Measurements from ENCODE around the gene ARHGEF11. TPM values are rescaled to one million over a fixed set of nuclear protein-coding genes. Genes with fewer than 3 reads are reported as not detected.

The ARHGEF11 gene
- total RNA-seq, 1 experiment from 2014 or later: 38.1 TPM

DNA sequence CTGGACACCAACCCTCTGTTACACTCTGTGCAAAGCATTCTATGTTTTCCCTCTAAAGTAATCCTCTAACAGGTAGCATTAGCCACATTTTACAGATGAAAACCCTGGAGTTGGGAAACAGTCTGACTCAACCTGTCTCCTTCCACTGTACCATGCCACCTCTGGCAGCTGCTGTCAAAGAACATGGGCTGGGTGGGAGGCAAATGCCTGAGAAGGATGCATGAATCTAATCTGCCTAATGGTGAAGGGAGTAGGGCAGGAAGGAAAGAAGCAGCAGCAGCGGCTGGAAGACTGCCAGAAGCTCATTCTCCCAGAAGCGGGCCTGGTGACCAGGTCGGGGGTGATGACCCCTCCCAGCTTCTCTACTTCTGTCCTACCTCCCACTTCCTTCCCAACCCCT, 103.4 kb downstream of the ARHGEF11 start:
- H3K4me1 Mint-ChIP-seq: no peaks in the 10 kb centered on the region

DNA sequence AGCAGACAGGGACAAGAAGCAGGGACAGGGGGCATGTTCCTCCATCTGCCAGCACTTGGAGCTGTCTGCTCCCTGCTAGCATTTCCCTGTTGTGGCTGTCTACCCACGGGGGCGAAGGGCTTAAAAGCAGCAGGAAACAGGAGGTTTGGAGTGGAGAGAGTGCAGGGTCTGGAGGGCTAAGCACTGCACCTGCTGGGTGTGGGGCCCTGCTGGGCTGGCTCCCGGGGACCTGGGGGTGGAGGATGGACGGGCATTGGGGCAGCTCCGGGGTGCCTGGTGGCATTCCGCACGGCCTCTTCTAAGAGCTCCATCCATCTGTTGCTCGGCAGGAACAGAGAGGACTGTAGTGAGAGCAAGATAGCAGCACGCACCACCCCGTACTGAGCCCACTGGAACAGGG, 103.9 kb downstream of the ARHGEF11 start:
- Mint-ChIP-seq H3K9me3 (no peaks in the 10 kb centered on the region), H3K27ac (no peak overlapping the region), H3K36me3 (peaks cover 62% of the 10 kb centered on the region), H3K4me3 (no peak overlapping the region), H3K27me3 (ENCODE audit: low read depth) (no peaks in the 10 kb centered on the region), H3K4me1 (no peaks in the 10 kb centered on the region)
- DNase-seq (ENCODE audit: low spot score) (no peak), ATAC-seq (no peak)
- ChIA-PET POLR2A (no interaction called here), CTCF (no interaction called here)
- TF ChIP-seq, protein P1, sequence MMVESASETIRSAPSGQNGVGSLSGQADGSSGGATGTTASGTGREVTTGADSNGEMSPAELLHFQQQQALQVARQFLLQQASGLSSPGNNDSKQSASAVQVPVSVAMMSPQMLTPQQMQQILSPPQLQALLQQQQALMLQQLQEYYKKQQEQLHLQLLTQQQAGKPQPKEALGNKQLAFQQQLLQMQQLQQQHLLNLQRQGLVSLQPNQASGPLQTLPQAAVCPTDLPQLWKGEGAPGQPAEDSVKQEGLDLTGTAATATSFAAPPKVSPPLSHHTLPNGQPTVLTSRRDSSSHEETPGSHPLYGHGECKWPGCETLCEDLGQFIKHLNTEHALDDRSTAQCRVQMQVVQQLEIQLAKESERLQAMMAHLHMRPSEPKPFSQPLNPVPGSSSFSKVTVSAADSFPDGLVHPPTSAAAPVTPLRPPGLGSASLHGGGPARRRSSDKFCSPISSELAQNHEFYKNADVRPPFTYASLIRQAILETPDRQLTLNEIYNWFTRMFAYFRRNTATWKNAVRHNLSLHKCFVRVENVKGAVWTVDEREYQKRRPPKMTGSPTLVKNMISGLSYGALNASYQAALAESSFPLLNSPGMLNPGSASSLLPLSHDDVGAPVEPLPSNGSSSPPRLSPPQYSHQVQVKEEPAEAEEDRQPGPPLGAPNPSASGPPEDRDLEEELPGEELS (CRISPR knock-in tag; IDR thresholded peaks at IDR 0.05): no peak
- TF ChIP-seq JUN (CRISPR knock-in tag; IDR thresholded peaks at IDR 0.05) (no peak), ZNF396 (CRISPR knock-in tag; IDR thresholded peaks at IDR 0.05; ENCODE audit: borderline replicate concordance) (no peak), TEAD4 (CRISPR knock-in tag; IDR thresholded peaks at IDR 0.05) (no peak), FOXK1 (CRISPR knock-in tag; IDR thresholded peaks at IDR 0.05) (no peak), NFYB (CRISPR knock-in tag; conservative IDR thresholded peaks at IDR 0.05; ENCODE audit: low read depth) (no peak), SMAD3 (CRISPR knock-in tag; IDR thresholded peaks at IDR 0.05; ENCODE audit: borderline replicate concordance) (no peak), ZNF423 (CRISPR knock-in tag; IDR thresholded peaks at IDR 0.05) (no peak), ZNF416 (CRISPR knock-in tag; IDR thresholded peaks at IDR 0.05) (no peak)
- TF ChIP-seq, protein P2, sequence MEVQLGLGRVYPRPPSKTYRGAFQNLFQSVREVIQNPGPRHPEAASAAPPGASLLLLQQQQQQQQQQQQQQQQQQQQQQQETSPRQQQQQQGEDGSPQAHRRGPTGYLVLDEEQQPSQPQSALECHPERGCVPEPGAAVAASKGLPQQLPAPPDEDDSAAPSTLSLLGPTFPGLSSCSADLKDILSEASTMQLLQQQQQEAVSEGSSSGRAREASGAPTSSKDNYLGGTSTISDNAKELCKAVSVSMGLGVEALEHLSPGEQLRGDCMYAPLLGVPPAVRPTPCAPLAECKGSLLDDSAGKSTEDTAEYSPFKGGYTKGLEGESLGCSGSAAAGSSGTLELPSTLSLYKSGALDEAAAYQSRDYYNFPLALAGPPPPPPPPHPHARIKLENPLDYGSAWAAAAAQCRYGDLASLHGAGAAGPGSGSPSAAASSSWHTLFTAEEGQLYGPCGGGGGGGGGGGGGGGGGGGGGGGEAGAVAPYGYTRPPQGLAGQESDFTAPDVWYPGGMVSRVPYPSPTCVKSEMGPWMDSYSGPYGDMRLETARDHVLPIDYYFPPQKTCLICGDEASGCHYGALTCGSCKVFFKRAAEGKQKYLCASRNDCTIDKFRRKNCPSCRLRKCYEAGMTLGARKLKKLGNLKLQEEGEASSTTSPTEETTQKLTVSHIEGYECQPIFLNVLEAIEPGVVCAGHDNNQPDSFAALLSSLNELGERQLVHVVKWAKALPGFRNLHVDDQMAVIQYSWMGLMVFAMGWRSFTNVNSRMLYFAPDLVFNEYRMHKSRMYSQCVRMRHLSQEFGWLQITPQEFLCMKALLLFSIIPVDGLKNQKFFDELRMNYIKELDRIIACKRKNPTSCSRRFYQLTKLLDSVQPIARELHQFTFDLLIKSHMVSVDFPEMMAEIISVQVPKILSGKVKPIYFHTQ (CRISPR knock-in tag; IDR thresholded peaks at IDR 0.05): no peak
- TF ChIP-seq, protein P3, sequence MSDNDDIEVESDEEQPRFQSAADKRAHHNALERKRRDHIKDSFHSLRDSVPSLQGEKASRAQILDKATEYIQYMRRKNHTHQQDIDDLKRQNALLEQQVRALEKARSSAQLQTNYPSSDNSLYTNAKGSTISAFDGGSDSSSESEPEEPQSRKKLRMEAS (CRISPR knock-in tag; IDR thresholded peaks at IDR 0.05): no peak
- TF ChIP-seq, protein P4, sequence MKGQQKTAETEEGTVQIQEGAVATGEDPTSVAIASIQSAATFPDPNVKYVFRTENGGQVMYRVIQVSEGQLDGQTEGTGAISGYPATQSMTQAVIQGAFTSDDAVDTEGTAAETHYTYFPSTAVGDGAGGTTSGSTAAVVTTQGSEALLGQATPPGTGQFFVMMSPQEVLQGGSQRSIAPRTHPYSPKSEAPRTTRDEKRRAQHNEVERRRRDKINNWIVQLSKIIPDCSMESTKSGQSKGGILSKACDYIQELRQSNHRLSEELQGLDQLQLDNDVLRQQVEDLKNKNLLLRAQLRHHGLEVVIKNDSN (CRISPR knock-in tag; IDR thresholded peaks at IDR 0.05): no peak
- TF ChIP-seq, protein P5, sequence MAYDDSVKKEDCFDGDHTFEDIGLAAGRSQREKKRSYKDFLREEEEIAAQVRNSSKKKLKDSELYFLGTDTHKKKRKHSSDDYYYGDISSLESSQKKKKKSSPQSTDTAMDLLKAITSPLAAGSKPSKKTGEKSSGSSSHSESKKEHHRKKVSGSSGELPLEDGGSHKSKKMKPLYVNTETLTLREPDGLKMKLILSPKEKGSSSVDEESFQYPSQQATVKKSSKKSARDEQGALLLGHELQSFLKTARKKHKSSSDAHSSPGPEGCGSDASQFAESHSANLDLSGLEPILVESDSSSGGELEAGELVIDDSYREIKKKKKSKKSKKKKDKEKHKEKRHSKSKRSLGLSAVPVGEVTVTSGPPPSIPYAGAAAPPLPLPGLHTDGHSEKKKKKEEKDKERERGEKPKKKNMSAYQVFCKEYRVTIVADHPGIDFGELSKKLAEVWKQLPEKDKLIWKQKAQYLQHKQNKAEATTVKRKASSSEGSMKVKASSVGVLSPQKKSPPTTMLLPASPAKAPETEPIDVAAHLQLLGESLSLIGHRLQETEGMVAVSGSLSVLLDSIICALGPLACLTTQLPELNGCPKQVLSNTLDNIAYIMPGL (CRISPR knock-in tag; IDR thresholded peaks at IDR 0.05): no peak
- TF ChIP-seq, protein P6, sequence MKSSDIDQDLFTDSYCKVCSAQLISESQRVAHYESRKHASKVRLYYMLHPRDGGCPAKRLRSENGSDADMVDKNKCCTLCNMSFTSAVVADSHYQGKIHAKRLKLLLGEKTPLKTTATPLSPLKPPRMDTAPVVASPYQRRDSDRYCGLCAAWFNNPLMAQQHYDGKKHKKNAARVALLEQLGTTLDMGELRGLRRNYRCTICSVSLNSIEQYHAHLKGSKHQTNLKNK (CRISPR knock-in tag; IDR thresholded peaks at IDR 0.05): no peak

More for the DNA sequence above, 103.4 kb downstream of the ARHGEF11 start:
- Mint-ChIP-seq H3K4me3 (no peak overlapping the region), H3K9me3 (no peaks in the 10 kb centered on the region), H3K27ac (no peak overlapping the region), H3K36me3 (peaks cover 67% of the 10 kb centered on the region), H3K27me3 (ENCODE audit: low read depth) (no peaks in the 10 kb centered on the region)
- POLR2A ChIA-PET: no interaction called here
- TF ChIP-seq TEAD1 (CRISPR knock-in tag; IDR thresholded peaks at IDR 0.05) (no peak), MXD4 (CRISPR knock-in tag; IDR thresholded peaks at IDR 0.05; ENCODE audit: borderline replicate concordance) (no peak), ZNF423 (CRISPR knock-in tag; IDR thresholded peaks at IDR 0.05) (no peak), ZNF219 (CRISPR knock-in tag; IDR thresholded peaks at IDR 0.05; ENCODE audit: borderline replicate concordance) (no peak)
- TF ChIP-seq, protein P7, sequence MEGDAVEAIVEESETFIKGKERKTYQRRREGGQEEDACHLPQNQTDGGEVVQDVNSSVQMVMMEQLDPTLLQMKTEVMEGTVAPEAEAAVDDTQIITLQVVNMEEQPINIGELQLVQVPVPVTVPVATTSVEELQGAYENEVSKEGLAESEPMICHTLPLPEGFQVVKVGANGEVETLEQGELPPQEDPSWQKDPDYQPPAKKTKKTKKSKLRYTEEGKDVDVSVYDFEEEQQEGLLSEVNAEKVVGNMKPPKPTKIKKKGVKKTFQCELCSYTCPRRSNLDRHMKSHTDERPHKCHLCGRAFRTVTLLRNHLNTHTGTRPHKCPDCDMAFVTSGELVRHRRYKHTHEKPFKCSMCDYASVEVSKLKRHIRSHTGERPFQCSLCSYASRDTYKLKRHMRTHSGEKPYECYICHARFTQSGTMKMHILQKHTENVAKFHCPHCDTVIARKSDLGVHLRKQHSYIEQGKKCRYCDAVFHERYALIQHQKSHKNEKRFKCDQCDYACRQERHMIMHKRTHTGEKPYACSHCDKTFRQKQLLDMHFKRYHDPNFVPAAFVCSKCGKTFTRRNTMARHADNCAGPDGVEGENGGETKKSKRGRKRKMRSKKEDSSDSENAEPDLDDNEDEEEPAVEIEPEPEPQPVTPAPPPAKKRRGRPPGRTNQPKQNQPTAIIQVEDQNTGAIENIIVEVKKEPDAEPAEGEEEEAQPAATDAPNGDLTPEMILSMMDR (IDR thresholded peaks at IDR 0.05): no peak
- TF ChIP-seq, protein P8, sequence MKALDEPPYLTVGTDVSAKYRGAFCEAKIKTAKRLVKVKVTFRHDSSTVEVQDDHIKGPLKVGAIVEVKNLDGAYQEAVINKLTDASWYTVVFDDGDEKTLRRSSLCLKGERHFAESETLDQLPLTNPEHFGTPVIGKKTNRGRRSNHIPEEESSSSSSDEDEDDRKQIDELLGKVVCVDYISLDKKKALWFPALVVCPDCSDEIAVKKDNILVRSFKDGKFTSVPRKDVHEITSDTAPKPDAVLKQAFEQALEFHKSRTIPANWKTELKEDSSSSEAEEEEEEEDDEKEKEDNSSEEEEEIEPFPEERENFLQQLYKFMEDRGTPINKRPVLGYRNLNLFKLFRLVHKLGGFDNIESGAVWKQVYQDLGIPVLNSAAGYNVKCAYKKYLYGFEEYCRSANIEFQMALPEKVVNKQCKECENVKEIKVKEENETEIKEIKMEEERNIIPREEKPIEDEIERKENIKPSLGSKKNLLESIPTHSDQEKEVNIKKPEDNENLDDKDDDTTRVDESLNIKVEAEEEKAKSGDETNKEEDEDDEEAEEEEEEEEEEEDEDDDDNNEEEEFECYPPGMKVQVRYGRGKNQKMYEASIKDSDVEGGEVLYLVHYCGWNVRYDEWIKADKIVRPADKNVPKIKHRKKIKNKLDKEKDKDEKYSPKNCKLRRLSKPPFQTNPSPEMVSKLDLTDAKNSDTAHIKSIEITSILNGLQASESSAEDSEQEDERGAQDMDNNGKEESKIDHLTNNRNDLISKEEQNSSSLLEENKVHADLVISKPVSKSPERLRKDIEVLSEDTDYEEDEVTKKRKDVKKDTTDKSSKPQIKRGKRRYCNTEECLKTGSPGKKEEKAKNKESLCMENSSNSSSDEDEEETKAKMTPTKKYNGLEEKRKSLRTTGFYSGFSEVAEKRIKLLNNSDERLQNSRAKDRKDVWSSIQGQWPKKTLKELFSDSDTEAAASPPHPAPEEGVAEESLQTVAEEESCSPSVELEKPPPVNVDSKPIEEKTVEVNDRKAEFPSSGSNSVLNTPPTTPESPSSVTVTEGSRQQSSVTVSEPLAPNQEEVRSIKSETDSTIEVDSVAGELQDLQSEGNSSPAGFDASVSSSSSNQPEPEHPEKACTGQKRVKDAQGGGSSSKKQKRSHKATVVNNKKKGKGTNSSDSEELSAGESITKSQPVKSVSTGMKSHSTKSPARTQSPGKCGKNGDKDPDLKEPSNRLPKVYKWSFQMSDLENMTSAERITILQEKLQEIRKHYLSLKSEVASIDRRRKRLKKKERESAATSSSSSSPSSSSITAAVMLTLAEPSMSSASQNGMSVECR (CRISPR knock-in tag; IDR thresholded peaks at IDR 0.05; ENCODE audit: borderline replicate concordance): no peak
- ATAC-seq: no peak
- CTCF ChIA-PET: no interaction called here
- DNase-seq (ENCODE audit: low spot score): no peak
